Neural cell (in vitro differentiated cells): Measurements from ENCODE around the gene DNAH3.

Experiments used
- EP300 ChIP-seq: fragments of 450-650 bp; conservative IDR thresholded peaks from 2 replicates; pipeline ENCODE4 v1.6.1; 2014; ENCODE audit warnings: antibody characterized with exemption, mild to moderate bottlenecking, moderate library complexity; ENCODE audit not compliant: poor library complexity, severe bottlenecking
- MXI1 ChIP-seq: fragments of 450-650 bp; conservative IDR thresholded peaks from 2 replicates; pipeline ENCODE4 v1.6.1; 2014; ENCODE audit warnings: antibody characterized with exemption, mild to moderate bottlenecking; ENCODE audit not compliant: poor library complexity, severe bottlenecking
- POLR2AphosphoS5 ChIP-seq: IDR thresholded peaks from 2 replicates; pipeline ENCODE4 v1.6.1; 2012
- RAD21 ChIP-seq: fragments of 450-650 bp; conservative IDR thresholded peaks from 2 replicates; pipeline ENCODE4 v1.6.1; 2014; ENCODE audit warnings: antibody characterized with exemption, mild to moderate bottlenecking, moderate library complexity
- SMC3 ChIP-seq: fragments of 450-650 bp; conservative IDR thresholded peaks from 2 replicates; pipeline ENCODE4 v1.6.1; 2014; ENCODE audit warnings: antibody characterized with exemption, mild to moderate bottlenecking, moderate library complexity; ENCODE audit not compliant: poor library complexity
- TAF1 ChIP-seq: IDR thresholded peaks from 2 replicates; pipeline ENCODE4 v1.6.1; 2012; ENCODE audit warnings: low read depth
- TF ChIP-seq, protein P1 (sequence below): IDR thresholded peaks from 2 replicates; pipeline ENCODE4 v1.6.1; 2012; ENCODE audit warnings: borderline replicate concordance
- TF ChIP-seq, protein P2 (sequence below): fragments of 450-650 bp; IDR thresholded peaks from 2 replicates; pipeline ENCODE4 v1.5.1; 2014; ENCODE audit warnings: antibody characterized with exemption, mild to moderate bottlenecking, moderate library complexity; ENCODE audit not compliant: poor library complexity, severe bottlenecking

DNA sequence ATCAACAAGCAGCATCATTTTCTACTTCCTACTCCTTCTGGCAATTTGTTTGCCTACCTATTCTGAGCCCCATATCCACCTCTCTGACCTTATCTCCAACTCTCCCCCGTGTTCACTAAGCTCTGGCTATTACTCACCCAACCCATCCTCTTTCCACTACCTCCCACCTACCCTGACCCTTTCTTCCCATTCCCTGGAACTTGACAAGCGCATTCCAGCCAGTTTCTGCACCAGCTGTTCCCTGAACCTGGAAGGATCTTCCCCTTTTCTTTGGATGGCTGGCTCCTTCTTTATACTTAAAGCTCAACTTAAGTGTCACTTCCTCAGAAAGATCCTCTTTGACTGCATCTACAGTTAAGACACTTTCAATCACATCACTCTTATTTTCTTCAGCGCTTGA lies 252.7 kb downstream of the DNAH3 start:
- TF ChIP-seq, protein P1, sequence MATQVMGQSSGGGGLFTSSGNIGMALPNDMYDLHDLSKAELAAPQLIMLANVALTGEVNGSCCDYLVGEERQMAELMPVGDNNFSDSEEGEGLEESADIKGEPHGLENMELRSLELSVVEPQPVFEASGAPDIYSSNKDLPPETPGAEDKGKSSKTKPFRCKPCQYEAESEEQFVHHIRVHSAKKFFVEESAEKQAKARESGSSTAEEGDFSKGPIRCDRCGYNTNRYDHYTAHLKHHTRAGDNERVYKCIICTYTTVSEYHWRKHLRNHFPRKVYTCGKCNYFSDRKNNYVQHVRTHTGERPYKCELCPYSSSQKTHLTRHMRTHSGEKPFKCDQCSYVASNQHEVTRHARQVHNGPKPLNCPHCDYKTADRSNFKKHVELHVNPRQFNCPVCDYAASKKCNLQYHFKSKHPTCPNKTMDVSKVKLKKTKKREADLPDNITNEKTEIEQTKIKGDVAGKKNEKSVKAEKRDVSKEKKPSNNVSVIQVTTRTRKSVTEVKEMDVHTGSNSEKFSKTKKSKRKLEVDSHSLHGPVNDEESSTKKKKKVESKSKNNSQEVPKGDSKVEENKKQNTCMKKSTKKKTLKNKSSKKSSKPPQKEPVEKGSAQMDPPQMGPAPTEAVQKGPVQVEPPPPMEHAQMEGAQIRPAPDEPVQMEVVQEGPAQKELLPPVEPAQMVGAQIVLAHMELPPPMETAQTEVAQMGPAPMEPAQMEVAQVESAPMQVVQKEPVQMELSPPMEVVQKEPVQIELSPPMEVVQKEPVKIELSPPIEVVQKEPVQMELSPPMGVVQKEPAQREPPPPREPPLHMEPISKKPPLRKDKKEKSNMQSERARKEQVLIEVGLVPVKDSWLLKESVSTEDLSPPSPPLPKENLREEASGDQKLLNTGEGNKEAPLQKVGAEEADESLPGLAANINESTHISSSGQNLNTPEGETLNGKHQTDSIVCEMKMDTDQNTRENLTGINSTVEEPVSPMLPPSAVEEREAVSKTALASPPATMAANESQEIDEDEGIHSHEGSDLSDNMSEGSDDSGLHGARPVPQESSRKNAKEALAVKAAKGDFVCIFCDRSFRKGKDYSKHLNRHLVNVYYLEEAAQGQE, result no peak
- TF ChIP-seq, protein P2, sequence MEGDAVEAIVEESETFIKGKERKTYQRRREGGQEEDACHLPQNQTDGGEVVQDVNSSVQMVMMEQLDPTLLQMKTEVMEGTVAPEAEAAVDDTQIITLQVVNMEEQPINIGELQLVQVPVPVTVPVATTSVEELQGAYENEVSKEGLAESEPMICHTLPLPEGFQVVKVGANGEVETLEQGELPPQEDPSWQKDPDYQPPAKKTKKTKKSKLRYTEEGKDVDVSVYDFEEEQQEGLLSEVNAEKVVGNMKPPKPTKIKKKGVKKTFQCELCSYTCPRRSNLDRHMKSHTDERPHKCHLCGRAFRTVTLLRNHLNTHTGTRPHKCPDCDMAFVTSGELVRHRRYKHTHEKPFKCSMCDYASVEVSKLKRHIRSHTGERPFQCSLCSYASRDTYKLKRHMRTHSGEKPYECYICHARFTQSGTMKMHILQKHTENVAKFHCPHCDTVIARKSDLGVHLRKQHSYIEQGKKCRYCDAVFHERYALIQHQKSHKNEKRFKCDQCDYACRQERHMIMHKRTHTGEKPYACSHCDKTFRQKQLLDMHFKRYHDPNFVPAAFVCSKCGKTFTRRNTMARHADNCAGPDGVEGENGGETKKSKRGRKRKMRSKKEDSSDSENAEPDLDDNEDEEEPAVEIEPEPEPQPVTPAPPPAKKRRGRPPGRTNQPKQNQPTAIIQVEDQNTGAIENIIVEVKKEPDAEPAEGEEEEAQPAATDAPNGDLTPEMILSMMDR, result no peak
- TF ChIP-seq TAF1 (no peak), POLR2AphosphoS5 (no peak), MXI1 (no peak), SMC3 (no peak), EP300 (no peak), RAD21 (no peak)
